HepG2 (cell line): Measurements from ENCODE around the gene CERS1. TPM values are rescaled to one million over a fixed set of nuclear protein-coding genes. Genes with fewer than 3 reads are reported as not detected.

ENCODE experiments used
- MLX ChIP-seq: IDR thresholded peaks from 2 replicates; pipeline ENCODE4 v1.6.1; 2016
- RBFOX2 ChIP-seq: fragments of 200-400 bp; formaldehyde crosslinking; IDR thresholded peaks from 2 replicates; pipeline ENCODE4 v1.6.1; 2017; ENCODE audit warnings: low read depth, mild to moderate bottlenecking, low read length
- RXRB ChIP-seq: IDR thresholded peaks from 2 replicates; pipeline ENCODE4 v1.6.1; 2016; ENCODE audit warnings: borderline replicate concordance, missing genetic modification reagents, missing compliant biosample characterization
- SMAD3 ChIP-seq: sonication (generic); formaldehyde crosslinking; IDR thresholded peaks from 2 replicates; pipeline ENCODE4 v1.4.0; 2020; ENCODE audit warnings: missing genetic modification reagents
- SRSF9 ChIP-seq: fragments of 200-400 bp; formaldehyde crosslinking; IDR thresholded peaks from 2 replicates; pipeline ENCODE4 v1.6.1; 2018; ENCODE audit warnings: borderline replicate concordance, mild to moderate bottlenecking, low read depth, low read length; ENCODE audit not compliant: insufficient read depth, poor library complexity, severe bottlenecking
- XBP1 ChIP-seq: sonication (generic); formaldehyde crosslinking; IDR thresholded peaks from 2 replicates; pipeline ENCODE4 v1.5.0; 2020; ENCODE audit warnings: missing genetic modification reagents
- ZBTB10 ChIP-seq: sonication (generic); formaldehyde crosslinking; IDR thresholded peaks from 2 replicates; pipeline ENCODE4 v1.4.0; 2020; ENCODE audit warnings: missing genetic modification reagents, borderline replicate concordance
- ZBTB7A ChIP-seq: sonication (generic); formaldehyde crosslinking; IDR thresholded peaks from 2 replicates; pipeline ENCODE4 v1.8.0; 2022; ENCODE audit warnings: mild to moderate bottlenecking, missing genetic modification reagents
- ZFP90 ChIP-seq: sonication (generic); formaldehyde crosslinking; IDR thresholded peaks from 2 replicates; pipeline ENCODE4 v1.8.0; 2022; ENCODE audit warnings: missing genetic modification reagents, mild to moderate bottlenecking, inconsistent platforms, borderline replicate concordance
- ZNF281 ChIP-seq: sonication (generic); formaldehyde crosslinking; IDR thresholded peaks from 2 replicates; pipeline ENCODE4 v1.4.0; 2020; ENCODE audit warnings: missing genetic modification reagents, borderline replicate concordance
- ZNF317 ChIP-seq: sonication (generic); formaldehyde crosslinking; IDR thresholded peaks from 2 replicates; pipeline ENCODE4 v1.5.0; 2020; ENCODE audit warnings: mild to moderate bottlenecking, missing genetic modification reagents
- ZNF614 ChIP-seq: IDR thresholded peaks from 2 replicates; pipeline ENCODE4 v1.6.1; 2018; ENCODE audit warnings: missing biosample characterization, missing genetic modification reagents, inconsistent platforms, borderline replicate concordance
- ZNF710 ChIP-seq: sonication (generic); formaldehyde crosslinking; IDR thresholded peaks from 2 replicates; pipeline ENCODE4 v1.5.0; 2020; ENCODE audit warnings: mild to moderate bottlenecking, missing genetic modification reagents, borderline replicate concordance
- ZNF790 ChIP-seq: sonication (generic); formaldehyde crosslinking; IDR thresholded peaks from 2 replicates; pipeline ENCODE4 v1.8.0; 2022; ENCODE audit warnings: missing genetic modification reagents, mild to moderate bottlenecking, borderline replicate concordance
- polyA plus RNA-seq, 8 experiments: library from polyadenylated mRNA; depleted of rRNA in 3 of 8; stranded (reverse) in 7 of 8; unstranded in 1 of 8; fragments of >200 nt; fragmentation: Illumina TruSeq in 4 of 8; extraction: Trizol in 4 of 8; gene quantifications; 2 replicates each; pipeline versions ENCODE4 v1.2.1 to v1.2.3, GENCODE V29; 2011 to 2016; ENCODE audit warnings: low read depth in 4 of 8, missing spikeins in 1 of 8, mixed read lengths in 1 of 8; ENCODE audit not compliant: insufficient read depth in 1 of 8
- total RNA-seq, 5 experiments: library from RNA; depleted of rRNA; stranded (reverse); fragments of >200 nt; fragmentation: Illumina TruSeq; extraction: Trizol; gene quantifications; 2 replicates each; pipeline ENCODE4 v1.2.3, GENCODE V29; 2016; ENCODE audit warnings: low read depth in 1 of 5
- TF ChIP-seq, protein P1 (sequence below): sonication (generic); formaldehyde crosslinking; IDR thresholded peaks from 2 replicates; pipeline ENCODE4 v1.4.0; 2020; ENCODE audit warnings: missing genetic modification reagents

The CERS1 gene
- total and polyA plus RNA-seq, 2 of the 13 experiments (the other 11 are each of a cell fraction or from before 2014, with no cell fraction given): 4.6 to 9.8 TPM

DNA sequence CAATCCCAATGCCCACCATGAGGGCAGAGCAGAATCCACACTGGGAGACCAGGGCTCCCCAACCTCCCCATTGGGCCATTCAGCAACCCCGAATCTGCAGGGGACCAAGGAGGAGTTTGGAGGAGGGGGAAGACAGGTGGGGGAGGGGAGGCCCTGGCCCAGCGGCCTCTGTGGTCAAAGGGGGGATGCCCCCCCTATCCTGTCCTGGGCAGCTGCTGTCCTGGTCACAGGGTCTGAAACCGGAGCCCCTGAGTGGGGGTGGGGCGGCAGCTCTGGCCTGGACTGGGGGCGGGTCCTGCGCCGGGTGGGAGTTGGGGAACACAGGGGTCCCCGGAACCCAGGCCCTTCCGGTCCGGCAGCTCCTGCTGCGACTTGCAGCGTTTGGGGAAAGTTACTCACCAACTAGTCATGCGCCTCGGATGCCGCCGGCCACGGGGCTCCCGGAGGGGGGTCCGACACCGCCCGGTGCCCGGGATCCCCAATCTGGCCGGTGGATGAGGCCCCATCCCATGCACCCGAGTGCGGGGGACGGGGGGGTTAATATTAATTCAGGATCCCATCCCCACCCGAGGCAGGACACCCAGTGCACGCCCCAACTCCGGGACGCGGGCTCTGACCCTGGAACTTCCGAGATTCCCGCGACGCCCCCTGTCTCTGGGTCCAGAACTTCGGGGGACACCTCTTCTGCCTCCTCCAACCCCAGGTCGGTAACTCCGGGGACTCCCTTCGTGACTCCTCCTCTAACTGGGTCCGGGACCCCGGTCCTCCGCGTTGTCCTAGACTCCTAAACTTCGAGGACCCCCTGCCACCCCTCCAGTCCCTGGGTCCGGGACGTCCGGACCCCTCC lies 44.2 kb upstream of the CERS1 start (continued):
- TF ChIP-seq SRSF9 (no peak), MLX (CRISPR knock-in tag) (no peak), ZNF281 (CRISPR knock-in tag) (peak; percentile 96), ZNF710 (CRISPR knock-in tag) (0 out of 2 replicates have a peak, but pooled peaks have one; percentile 31), ZNF790 (no peak), ZNF614 (peak; percentile 18; the same call in 1 of the 2 replicates), ZNF317 (CRISPR knock-in tag) (no peak), ZBTB7A (CRISPR knock-in tag) (no peak), RBFOX2 (no peak), ZFP90 (0 out of 2 replicates have a peak, but pooled peaks have one; percentile 37), SMAD3 (CRISPR knock-in tag) (no peak), XBP1 (CRISPR knock-in tag) (no peak), RXRB (CRISPR knock-in tag) (peak; percentile 14; the same call in 1 of the 2 replicates), ZBTB10 (peak; percentile 91; the same call in 1 of the 2 replicates)
- TF ChIP-seq, protein P1, sequence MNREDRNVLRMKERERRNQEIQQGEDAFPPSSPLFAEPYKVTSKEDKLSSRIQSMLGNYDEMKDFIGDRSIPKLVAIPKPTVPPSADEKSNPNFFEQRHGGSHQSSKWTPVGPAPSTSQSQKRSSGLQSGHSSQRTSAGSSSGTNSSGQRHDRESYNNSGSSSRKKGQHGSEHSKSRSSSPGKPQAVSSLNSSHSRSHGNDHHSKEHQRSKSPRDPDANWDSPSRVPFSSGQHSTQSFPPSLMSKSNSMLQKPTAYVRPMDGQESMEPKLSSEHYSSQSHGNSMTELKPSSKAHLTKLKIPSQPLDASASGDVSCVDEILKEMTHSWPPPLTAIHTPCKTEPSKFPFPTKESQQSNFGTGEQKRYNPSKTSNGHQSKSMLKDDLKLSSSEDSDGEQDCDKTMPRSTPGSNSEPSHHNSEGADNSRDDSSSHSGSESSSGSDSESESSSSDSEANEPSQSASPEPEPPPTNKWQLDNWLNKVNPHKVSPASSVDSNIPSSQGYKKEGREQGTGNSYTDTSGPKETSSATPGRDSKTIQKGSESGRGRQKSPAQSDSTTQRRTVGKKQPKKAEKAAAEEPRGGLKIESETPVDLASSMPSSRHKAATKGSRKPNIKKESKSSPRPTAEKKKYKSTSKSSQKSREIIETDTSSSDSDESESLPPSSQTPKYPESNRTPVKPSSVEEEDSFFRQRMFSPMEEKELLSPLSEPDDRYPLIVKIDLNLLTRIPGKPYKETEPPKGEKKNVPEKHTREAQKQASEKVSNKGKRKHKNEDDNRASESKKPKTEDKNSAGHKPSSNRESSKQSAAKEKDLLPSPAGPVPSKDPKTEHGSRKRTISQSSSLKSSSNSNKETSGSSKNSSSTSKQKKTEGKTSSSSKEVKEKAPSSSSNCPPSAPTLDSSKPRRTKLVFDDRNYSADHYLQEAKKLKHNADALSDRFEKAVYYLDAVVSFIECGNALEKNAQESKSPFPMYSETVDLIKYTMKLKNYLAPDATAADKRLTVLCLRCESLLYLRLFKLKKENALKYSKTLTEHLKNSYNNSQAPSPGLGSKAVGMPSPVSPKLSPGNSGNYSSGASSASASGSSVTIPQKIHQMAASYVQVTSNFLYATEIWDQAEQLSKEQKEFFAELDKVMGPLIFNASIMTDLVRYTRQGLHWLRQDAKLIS: no peak
